Measurements from ENCODE around the gene OPRL1.
A peak's percentile ranks its signal among the peaks of the same experiment; 100 is the strongest.
"Not testable (repeated sequence)": the region's sequence is repeated elsewhere in the genome, so short reads cannot be mapped to it uniquely, and the experiment has no call there.

The OPRL1 gene

GRCh38 chr20:64119681-64120341, 39.9 kb downstream of the OPRL1 start:
- no peak for DNase-seq

GRCh38 chr20:64121586-64121985, 41.7 kb downstream of the OPRL1 start:
- no peak for DNase-seq

GRCh38 chr20:64122927-64123326, 43.0 kb downstream of the OPRL1 start:
- not testable (repeated sequence) for DNase-seq

GRCh38 chr20:64123517-64123916, 43.6 kb downstream of the OPRL1 start:
- not testable (repeated sequence) for DNase-seq

GRCh38 chr20:64129146-64129782, 49.4 kb downstream of the OPRL1 start:
- DNase-seq, result no peak

GRCh38 chr20:64130271-64130670, 50.4 kb downstream of the OPRL1 start:
- no peak for DNase-seq

GRCh38 chr20:64130876-64131275, 51.0 kb downstream of the OPRL1 start:
- no peak for DNase-seq

DNA sequence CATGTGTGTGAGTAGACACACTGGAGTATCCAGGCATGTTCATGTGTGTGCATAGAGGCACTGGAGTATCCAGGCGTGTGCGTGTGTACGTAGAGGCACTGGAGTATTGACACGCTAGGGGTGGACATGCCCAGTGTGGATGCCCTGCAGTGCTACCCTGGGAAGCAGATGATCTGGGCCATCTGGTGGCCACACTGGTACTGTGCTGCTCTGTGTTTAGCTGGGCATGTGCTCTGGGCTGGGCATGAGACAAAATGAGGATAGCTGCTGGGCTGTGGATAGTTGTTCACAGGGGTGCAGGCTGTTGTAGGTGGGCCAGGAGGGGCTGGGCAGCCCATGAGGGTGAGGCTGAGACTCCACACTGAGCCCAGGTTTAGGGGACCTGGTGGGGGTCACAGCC, 51.5 kb downstream of the OPRL1 start:
- peak; percentile 40 for DNase-seq

GRCh38 chr20:64133951-64134407, 54.1 kb downstream of the OPRL1 start:
- no peak for DNase-seq

DNA sequence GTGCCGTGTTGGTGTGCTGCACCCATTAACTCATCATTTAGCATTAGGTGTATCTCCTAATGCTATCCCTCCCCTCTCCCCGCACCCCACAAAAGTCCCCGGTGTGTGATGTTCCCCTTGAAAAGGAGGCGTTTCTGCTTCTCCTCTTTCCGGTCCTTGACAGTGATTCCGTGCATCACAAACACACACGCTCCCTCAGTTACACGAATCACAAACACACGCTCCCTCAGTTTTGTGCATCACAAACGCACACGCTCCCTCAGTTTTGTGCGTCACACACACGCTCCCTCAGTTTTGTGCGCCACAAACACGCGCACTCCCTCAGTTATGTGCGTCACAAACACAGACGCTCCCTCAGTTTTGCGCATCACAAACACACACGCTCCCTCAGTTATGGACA, 54.9 kb downstream of the OPRL1 start:
- not testable (repeated sequence) for DNase-seq

- DNase-seq, result no peak
These were observed 56.3 kb downstream of the OPRL1 start for GRCh38 chr20:64136004-64136710.

DNA sequence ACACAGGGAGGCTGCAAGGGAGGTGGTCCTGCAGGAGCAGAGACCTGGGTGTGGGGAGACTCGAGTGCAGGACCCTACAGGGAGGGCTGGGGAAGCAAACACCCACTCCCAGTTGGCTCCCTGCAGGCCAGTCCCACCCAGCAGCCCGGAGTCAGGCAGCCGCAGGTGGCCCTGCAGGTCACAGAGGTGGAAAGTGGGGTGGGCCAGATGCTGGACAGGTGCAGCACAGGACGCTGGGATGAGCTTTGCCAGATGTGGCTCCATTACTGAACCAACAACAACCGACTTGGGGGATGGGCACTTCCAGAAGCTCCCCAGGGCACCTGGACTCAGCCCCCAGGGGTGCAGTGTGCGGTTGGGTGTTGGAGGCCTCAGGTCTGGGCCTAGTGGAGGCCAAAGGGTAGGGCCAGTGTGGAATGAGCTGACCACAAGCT, 57.7 kb downstream of the OPRL1 start:
- no peak for DNase-seq

DNA sequence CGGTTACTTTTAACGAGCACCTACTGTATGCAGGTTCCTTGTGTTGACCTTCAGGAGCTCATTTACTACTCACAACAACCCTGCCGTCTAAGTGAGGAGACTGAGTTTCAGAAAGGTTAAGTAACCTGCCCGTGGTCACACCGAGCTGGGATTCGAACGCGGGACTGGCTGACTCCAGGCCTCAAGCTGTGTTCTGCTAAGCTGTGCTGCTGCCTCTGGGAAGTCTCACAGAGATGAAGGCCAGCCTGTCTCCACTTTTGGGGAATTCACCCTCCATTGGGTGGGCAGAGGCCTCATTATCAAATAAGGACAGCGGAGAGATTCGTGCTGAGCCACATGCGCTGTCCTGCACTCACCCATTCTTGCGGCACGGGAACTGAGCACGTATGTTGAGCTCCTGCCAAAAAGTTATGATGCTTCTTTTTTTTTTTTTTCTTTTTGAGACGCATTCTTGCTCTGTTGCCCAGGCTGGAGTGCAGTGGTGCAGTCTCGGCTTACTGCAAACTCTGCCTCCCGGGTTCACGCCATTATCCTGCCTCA, 58.5 kb downstream of the OPRL1 start:
- DNase-seq, result no peak

DNA sequence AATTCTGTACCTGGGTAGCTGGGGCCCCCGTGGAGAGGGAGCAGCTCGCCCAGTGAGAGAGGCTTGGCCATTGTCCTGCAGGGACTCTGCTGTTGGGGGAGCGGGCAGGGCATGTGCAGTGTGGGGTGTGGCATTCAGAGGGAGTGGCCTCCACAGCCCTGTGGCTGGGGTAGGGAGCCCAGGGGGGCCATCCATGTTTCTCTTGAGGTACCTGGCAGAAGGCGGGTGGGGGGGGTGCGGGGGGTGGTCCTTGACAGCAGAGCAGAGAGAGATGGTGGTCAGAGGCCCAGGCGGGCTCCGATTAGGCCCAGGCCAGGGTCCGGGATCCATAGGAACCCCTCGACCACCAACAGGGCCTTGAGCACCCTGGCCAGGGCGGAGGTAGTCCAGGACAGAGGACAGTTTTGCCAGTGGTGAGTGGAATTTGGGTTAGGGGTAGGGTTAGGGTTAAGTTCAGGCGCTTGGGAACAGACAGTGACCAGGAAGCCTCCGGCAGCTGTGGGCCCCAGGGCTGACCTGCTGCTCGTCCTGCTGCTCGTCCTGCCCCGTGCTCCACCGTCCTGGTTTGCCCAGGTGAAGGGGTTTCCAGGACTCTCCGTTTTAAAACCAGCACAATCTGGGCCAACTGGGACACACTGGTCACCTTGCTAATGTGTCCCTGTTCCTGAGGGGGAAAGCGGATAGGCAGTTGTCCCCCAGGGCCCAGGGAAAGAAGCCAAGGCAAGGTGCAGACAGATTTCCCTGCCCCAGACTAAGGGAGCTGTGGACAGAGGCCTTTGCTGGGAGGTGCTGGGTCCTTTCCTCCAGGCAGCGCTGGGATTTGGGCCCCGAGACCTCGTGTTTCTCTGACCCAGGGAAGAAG, 59.5 kb downstream of the OPRL1 start:
- no peak for DNase-seq

DNA sequence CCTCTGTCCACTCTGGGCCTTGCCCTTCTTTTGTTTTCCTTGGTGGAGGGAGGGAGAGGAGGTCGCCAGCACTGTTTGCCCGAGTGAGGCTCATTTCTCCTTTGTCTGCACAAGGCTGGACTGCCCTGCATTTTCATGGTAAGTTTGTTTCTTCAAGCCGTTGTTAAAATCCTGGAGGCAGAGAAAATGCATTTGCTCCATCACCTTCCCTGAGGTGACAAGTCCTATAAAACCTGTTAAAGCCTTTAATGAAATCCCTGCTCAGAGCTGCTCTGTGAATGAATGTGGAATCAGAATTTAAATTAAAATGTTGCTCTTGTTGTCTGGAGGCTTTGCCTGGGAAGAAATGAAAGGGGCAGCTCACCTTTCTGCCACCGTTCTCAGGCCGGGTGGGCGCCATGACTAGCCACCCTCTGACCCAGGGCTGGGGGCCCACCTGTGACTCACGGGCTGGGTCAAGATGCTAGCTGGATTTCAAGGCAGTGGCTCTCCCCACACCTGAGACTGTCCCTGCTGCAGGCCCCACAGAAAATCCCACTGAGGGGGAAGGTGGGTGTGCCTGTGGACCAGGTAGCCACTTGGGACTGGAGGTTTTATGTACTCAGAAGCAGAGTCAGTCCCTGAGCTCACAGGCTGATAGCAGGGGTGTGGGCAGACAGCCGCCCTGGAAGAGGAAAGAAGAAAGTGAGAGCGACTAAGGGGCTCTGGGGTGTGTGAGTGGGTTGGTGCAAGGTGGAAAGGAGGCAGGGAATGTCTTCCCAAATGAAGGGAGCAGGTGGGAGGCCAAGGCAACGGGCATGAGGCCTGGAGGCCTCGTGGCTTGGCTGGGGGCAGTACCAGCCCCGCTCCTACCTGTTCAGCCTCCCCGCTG, 60.4 kb downstream of the OPRL1 start:
- DNase-seq, result no peak

GRCh38 chr20:64140956-64141355, 61.1 kb downstream of the OPRL1 start:
- DNase-seq, result no peak

GRCh38 chr20:64142590-64142989, 62.7 kb downstream of the OPRL1 start:
- peak; percentile 29 for DNase-seq

DNA sequence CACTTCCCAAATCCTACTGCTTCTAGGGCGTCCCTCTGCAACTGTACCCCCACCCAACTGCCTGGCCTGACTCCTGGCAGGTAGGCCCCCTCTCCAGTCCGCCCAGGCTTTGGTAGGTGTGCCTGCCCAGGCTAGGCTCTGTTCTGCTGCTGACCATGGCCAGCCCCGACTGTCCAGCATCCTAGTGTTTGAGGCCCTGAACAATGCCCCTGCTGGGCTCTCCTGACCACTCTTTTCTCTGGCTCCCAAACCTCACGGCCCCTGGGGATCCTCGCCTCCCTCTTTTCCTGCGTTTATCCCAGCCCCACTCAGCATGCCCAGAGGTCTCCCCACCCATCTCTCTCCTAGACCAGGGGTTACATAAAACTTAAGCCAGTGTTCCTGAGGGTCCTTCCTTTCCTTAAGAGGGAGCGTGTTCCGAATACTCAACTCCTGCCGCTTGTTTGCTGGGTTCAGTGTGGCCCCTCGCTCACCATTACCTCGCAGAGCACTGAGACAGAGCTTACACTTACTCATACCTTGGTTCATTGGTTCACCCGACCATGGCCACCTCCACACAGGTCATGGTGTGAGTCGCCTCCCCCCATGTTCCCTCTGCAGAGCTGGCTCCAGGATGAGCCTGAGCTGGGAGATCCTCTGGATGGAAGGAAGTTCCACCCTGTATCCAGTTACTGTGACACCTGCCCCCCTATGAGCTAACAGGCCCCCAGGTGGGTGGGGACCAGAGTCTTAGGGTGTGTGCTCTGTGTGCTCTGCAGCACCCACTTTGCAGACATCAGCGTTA, 63.3 kb downstream of the OPRL1 start:
- DNase-seq, result no peak

DNA sequence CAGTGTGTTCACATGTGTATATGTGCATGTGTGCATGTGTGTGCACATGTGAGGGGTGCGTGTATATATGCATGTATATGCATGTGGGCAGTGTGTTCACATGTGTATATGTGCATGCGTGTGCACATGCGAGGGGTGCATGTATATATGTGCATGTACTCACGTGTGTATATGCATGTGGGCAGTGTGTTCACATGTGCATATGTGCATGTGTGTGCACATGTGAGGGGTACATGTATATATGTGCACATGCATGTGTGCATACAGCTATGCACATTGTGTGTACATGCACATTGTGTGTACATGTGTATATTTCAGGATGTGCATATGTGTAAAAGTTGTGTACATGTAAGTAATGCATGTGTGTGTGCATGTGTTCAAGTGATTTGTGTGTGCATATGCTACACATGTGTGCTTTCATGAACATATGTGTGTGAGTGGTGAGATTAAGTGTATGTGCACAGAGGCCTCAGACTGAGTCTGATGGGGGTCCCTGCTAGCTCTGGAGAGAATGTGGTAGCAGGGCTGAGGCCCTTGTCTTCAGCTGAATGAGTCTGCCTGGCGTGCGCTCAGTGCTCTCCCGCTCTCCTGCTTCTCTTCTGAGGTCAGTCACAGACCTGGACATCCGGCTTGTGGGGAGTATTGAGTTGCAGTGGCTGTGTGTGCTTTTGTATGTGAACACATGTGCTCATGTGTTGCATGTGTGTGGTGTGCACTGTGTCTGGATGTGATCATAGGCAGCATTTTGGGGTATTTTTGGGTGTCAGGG, 64.4 kb downstream of the OPRL1 start:
- DNase-seq, result no peak
